Thyroid gland (tissue), 4 donors: Measurements from ENCODE around the gene PRDM4.

ENCODE experiments used
- POLR2A ChIP-seq, 2 donors: fragments of 450-650 bp; IDR thresholded peaks; one replicate each; pipeline ENCODE4 v1.6.1; 2017; ENCODE audit warnings: antibody characterized with exemption in 2 of 2, mild to moderate bottlenecking in 2 of 2, moderate library complexity in 1 of 2
- TF ChIP-seq, protein P1 (sequence below), 6 experiments: fragments of 200-600 bp in 3 of 6; fragments of 450-650 bp in 3 of 6; sonication (generic) in 3 of 6; IDR thresholded peaks; one replicate each; pipeline ENCODE4 v1.5.1; 2016 to 2019; ENCODE audit warnings: antibody characterized with exemption in 6 of 6, mild to moderate bottlenecking in 2 of 6, inconsistent platforms in 1 of 6, moderate library complexity in 1 of 6

DNA sequence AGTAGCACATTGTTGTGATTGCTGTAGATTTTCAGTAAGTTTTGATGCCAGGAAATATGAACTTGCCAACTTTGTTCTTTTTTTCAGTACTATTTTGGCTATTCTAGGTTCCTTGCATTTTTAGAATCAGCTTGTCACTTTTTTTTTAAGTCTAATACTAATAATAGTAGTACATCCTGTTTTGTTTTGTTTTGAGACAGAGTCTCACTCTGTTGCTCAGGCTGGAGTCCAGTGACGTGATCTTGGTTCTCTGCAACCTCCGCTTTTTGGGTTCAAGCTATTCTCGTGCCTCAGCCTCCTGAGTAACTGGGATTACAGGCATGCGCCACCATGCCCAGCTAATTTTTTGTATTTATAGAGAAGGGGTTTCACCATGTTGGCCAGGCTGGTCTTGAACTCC lies 58.8 kb downstream of the PRDM4 start:
- TF ChIP-seq, protein P1, sequence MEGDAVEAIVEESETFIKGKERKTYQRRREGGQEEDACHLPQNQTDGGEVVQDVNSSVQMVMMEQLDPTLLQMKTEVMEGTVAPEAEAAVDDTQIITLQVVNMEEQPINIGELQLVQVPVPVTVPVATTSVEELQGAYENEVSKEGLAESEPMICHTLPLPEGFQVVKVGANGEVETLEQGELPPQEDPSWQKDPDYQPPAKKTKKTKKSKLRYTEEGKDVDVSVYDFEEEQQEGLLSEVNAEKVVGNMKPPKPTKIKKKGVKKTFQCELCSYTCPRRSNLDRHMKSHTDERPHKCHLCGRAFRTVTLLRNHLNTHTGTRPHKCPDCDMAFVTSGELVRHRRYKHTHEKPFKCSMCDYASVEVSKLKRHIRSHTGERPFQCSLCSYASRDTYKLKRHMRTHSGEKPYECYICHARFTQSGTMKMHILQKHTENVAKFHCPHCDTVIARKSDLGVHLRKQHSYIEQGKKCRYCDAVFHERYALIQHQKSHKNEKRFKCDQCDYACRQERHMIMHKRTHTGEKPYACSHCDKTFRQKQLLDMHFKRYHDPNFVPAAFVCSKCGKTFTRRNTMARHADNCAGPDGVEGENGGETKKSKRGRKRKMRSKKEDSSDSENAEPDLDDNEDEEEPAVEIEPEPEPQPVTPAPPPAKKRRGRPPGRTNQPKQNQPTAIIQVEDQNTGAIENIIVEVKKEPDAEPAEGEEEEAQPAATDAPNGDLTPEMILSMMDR (IDR thresholded peaks at IDR 0.05) = no peak
- no peak for TF ChIP-seq POLR2A (IDR thresholded peaks at IDR 0.05)
